Activated naive CD4-positive, alpha-beta T cell treated with anti-CD3 and anti-CD28 coated beads, Interleukin-2, amount 10 ng/mL, durations not matched to agents 7 days and 5 days (primary cell): ENCODE measurements around the gene RNASEH2B.

Experiments
- CTCF ChIA-PET: fragments of 350-600 bp; sonication (Branson Sonifier 250); formaldehyde crosslinking; loops from one replicate; lab custom pipeline; 2021; ENCODE audit warnings: antibody characterized with exemption; lab: Charles Lee
- DNase-seq: peaks from one replicate; pipeline ENCODE4 v3.0.0-alpha.2; 2020
- H3K27ac Mint-ChIP-seq: one replicate; pipeline ENCODE4 v1.8.0; 2021; ENCODE audit warnings: mild to moderate bottlenecking, moderate library complexity, mixed read lengths
- H3K27me3 Mint-ChIP-seq: one replicate; pipeline ENCODE4 v1.8.0; 2021; ENCODE audit warnings: mild to moderate bottlenecking, mixed read lengths
- H3K36me3 Mint-ChIP-seq: one replicate; pipeline ENCODE4 v1.8.0; 2021; ENCODE audit warnings: mixed read lengths
- H3K4me1 Mint-ChIP-seq: one replicate; pipeline ENCODE4 v1.8.0; 2021; ENCODE audit warnings: mixed read lengths
- H3K4me3 Mint-ChIP-seq: one replicate; pipeline ENCODE4 v1.8.0; 2021; ENCODE audit warnings: mild to moderate bottlenecking, moderate library complexity, mixed read lengths
- H3K9me3 Mint-ChIP-seq: one replicate; pipeline ENCODE4 v1.8.0; 2021; ENCODE audit warnings: mixed read lengths

Gene RNASEH2B

DNA sequence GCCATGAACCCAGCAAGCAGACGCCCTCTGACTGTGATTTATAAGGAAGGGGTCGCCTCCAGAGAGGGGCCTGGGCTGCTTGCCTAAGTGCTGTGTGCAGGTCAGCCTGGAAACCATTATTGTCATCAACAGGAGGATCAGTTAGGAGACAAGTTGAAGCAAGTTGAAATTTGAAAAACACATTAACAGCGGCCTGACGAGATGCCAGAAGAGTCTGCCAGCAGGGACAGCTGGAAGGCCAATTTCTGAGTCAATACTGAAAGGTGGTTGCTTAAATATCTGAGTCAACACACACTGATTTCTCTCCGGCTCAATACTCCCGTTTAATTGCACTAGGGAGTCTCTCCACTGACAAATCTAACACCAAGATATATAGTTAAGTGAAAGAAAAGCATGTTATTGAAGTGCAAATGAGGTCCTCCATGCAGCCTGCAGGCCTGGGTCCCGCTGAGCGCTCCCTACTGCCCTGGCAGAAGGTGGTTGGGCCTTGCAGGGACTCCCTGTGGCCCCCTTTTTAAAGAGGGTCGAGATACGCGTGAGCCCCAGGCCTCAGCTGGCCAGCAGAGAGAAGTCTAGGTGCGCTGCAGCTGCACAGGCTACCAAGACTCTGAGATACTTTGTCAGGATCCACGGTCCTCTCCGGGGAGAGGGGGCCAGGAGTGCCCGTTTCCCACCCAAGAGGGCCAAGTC is 91.1 kb downstream of the RNASEH2B start:
- no peak for DNase-seq
- H3K4me3 Mint-ChIP-seq = no peak overlapping the region
- no peaks in the 10 kb centered on the region for H3K36me3 Mint-ChIP-seq
- H3K9me3 Mint-ChIP-seq = no peaks in the 10 kb centered on the region
- no peak overlapping the region for H3K27ac Mint-ChIP-seq
- CTCF ChIA-PET = no interaction called here
- no peaks in the 10 kb centered on the region for H3K4me1 Mint-ChIP-seq
- H3K27me3 Mint-ChIP-seq = peaks cover 35% of the 10 kb centered on the region

DNA sequence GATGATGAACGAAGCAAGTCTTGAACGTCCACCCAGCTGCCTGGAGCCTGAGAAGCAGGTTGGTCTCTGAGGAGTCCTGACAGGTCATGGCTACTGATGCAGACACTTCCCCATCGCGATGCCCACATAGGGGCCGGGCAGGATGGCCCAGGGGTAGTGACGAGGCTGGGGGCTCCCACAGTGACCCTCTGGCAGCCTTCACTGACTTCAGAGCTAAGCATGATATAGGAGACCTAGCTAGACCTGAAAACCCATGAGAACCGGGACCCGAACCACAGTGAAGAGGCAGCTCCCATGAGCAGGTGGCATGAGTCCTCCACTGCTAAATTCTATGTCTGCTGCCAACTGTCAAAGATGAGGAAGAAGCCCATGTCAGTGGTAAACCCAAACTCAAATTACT is 91.7 kb downstream of the RNASEH2B start:
- Mint-ChIP-seq H3K36me3 (no peaks in the 10 kb centered on the region), H3K4me3 (no peak overlapping the region), H3K27ac (no peak overlapping the region), H3K27me3 (peaks cover 35% of the 10 kb centered on the region), H3K9me3 (no peaks in the 10 kb centered on the region), H3K4me1 (no peaks in the 10 kb centered on the region)
- DNase-seq = no peak
- CTCF ChIA-PET = no interaction called here

DNA sequence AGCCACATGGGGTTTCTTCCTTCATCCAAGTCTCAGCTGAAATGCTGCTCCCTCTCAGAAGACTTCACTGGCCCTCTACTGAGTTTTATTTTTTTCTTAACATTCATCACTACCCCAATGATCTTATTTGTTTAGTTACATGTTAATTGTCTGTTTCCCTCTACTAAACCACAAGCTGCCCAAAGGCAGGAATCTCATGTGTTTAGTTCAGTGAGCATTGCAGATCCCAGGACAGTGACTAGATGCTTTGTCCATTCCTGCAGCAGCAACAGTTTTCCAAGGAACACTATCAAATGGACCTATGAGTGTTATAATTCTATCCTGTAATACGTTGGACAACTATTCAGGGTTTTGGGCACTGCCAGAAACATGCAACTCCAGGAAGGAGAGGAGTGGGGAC is 93.1 kb downstream of the RNASEH2B start:
- H3K4me1 Mint-ChIP-seq = no peaks in the 10 kb centered on the region
- no peaks in the 10 kb centered on the region for H3K36me3 Mint-ChIP-seq
- no peak overlapping the region for H3K4me3 Mint-ChIP-seq
- H3K9me3 Mint-ChIP-seq = no peaks in the 10 kb centered on the region
- no peak for DNase-seq
- CTCF ChIA-PET = no interaction called here
- H3K27me3 Mint-ChIP-seq = peaks cover 30% of the 10 kb centered on the region
- H3K27ac Mint-ChIP-seq = no peak overlapping the region

DNA sequence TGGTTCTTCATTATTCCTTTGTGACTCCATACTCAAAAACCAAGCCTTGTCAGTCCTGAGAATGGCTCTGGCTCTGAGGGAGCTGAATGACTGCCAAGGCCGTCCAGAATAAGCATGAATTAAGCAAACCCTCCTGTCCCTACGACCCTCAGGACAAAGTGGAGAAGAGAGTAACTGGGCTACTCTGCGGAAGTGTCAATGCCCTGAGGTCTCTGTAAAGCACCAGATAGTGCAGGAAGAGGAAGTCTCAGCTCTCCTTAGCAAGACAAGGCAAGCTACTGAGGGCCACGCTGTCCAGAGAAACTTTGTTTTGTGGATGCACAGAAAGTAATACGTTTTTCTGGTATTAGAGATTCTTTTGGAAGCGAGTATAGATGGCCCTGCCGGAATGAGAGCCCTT is 94.1 kb downstream of the RNASEH2B start:
- Mint-ChIP-seq H3K9me3 (no peaks in the 10 kb centered on the region), H3K36me3 (no peaks in the 10 kb centered on the region), H3K4me3 (no peak overlapping the region), H3K4me1 (no peaks in the 10 kb centered on the region), H3K27me3 (peaks cover 30% of the 10 kb centered on the region), H3K27ac (no peak overlapping the region)
- CTCF ChIA-PET = interaction anchor here (0.6 kb wide), 2 partner anchors 13 to 65 kb away, joined by 3 read pairs; no protein-coding TSS in a partner anchor
- DNase-seq = no peak

DNA sequence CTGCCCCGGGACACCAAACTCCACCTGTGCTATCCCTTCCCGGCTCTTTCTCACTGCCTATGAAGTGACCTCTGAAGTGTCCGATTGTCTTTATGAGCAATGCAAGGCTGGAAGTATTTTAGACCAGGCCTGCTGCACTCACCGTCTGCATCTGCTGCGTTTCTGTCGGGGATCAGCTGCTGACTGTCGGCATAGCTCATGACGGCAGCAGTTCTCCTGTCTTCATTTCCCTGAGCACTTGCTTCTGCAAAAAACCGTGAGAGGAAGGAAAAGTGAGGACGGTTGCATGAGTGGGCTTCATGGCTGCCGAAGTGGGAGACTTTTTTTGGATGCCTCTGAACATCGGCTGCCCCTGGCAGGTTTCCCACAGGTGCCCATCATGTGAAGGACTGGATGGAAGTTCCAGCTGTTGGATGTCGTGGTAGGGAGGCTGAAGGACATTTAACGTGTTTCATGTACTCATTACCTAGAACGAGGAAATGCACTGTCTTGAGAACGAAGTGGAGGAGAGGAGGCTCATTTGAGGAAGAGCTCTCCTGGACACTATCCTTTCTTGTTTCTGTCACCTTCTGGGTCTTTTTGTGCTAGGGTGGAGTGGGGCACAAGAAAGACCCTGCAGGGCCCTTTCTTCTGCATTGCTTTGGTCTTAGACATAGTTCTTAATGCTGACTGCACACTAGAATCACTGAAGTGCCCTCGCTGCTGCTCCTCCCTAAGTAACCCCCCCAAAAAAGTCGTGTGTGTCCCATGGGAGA is 94.7 kb downstream of the RNASEH2B start:
- CTCF ChIA-PET = no interaction called here
- Mint-ChIP-seq H3K27me3 (peaks cover 30% of the 10 kb centered on the region), H3K9me3 (no peaks in the 10 kb centered on the region), H3K4me3 (no peak overlapping the region), H3K4me1 (no peaks in the 10 kb centered on the region), H3K27ac (no peak overlapping the region), H3K36me3 (no peaks in the 10 kb centered on the region)
- no peak for DNase-seq

DNA sequence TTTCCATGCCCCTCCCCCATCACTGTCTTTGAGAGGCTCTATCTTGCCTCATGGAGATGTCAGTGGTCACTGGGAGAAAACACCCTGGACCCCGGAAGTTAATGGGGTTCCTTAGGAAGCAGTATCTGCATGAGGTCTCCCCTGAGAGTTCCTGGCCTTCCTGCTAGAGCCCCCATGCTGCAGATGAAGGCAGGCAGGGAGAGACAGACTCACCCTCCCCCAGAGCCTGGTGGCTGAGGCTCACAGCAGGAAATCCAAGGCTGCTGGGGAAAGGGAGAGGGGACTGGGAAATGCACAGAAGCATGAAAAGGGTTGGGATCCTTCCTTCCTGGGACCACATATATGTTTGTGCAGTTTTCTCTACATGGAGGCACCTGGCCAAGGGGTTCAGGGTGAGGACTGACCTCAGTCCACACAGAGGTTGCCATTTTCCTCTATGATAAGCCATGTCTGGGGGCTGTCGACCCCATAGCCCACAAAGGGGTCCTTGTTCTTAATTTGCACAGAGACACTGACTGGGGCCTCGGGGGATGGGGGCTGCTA is 95.4 kb downstream of the RNASEH2B start:
- Mint-ChIP-seq H3K36me3 (no peaks in the 10 kb centered on the region), H3K27ac (no peak overlapping the region), H3K27me3 (peaks cover 30% of the 10 kb centered on the region), H3K9me3 (no peaks in the 10 kb centered on the region), H3K4me1 (no peaks in the 10 kb centered on the region), H3K4me3 (no peak overlapping the region)
- CTCF ChIA-PET = no interaction called here
- DNase-seq = no peak

DNA sequence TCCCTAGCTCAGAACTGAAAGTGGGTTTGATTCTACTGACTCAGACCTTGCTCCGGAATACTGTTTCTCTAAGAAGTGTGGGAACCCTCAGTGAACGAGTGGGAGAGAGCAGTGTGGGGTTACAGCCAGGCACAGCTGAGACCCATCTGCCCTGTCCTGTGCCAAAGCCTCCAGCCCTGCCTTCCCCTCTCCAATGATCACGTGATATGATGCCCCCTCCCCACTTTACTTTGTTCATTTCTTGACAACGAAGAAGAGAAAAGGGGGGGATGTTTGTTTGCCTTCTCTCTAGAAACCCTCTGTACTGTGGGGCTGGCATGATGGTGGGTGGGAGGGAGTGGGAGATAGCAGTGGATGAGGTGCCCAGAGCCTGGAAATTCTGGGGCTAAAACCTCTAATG is 96.0 kb downstream of the RNASEH2B start:
- H3K27ac Mint-ChIP-seq = no peak overlapping the region
- no peaks in the 10 kb centered on the region for H3K4me1 Mint-ChIP-seq
- no peaks in the 10 kb centered on the region for H3K36me3 Mint-ChIP-seq
- H3K27me3 Mint-ChIP-seq = peaks cover 30% of the 10 kb centered on the region
- no peak overlapping the region for H3K4me3 Mint-ChIP-seq
- CTCF ChIA-PET = interaction anchor here (0.6 kb wide), 1 partner anchor 1097 kb away, joined by 3 read pairs; no protein-coding TSS in a partner anchor
- no peaks in the 10 kb centered on the region for H3K9me3 Mint-ChIP-seq
- DNase-seq = no peak
